Measurements from ENCODE around the gene SLC35B1. TPM values are rescaled to one million over a fixed set of nuclear protein-coding genes. Genes with fewer than 3 reads are reported as not detected.

The SLC35B1 gene
- total and polyA plus RNA-seq, 2 of the 4 experiments (the other 2 are of a cell fraction) = 66.4 to 86.2 TPM

DNA sequence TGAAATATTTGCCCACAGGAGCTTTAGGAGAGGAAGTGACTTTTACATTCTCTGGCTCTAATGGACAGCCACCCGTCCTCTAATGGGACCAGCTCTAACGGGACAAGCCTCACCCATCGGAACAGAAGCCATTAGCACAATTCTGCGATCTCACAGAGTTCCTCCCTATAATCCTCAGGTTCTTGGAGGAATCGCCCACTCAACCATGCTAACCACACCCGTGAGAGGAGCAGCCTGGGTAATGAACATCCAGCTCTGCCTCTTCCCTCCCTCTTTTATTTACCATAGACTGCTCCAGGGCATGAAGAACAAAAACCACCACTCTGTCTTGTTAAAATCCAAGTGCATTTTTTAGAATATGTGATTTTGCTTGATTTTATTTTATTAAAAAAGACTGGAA, 6.8 kb downstream of the SLC35B1 start:
- Histone ChIP-seq H3K36me3 (ENCODE audit: control insufficient read depth, insufficient read depth, low read length) (peaks cover 49% of the 10 kb centered on the region), H3K4me2 (ENCODE audit: low read depth, low read length) (no peak overlapping the region), H2BK5ac (ENCODE audit: low read depth, low read length, poor library complexity, severe bottlenecking) (no peak overlapping the region), H2BK120ac (ENCODE audit: low read depth, low read length) (no peak overlapping the region), H3K56ac (ENCODE audit: extremely low read depth, insufficient read depth, low read length) (no peak overlapping the region), H3K14ac (replicated peaks; ENCODE audit: low read depth, low read length) (no peak overlapping the region), H3K4me3 (ENCODE audit: insufficient read depth, low read depth, low read length) (no peak overlapping the region), H4K20me1 (ENCODE audit: insufficient read depth, low read length) (no peaks in the 10 kb centered on the region), H4K8ac (ENCODE audit: low read depth in 2 of 2, low read length in 2 of 2) (no peak overlapping the region), H3K9me1 (ENCODE audit: insufficient read depth, low read length) (no peaks in the 10 kb centered on the region), H3K9ac (ENCODE audit: low read depth, low read length) (no peak overlapping the region), H2AFZ (replicated peaks; ENCODE audit: low read length, poor library complexity) (no peak overlapping the region), H2AK5ac (ENCODE audit: low read depth, low read length) (no peak overlapping the region), H3K18ac (ENCODE audit: low read depth, low read length) (no peak overlapping the region), H3K9me3 (ENCODE audit: control insufficient read depth, insufficient read depth, low read length) (no peaks in the 10 kb centered on the region), H4K5ac (ENCODE audit: low read depth, low read length) (no peak overlapping the region), H2AK9ac (replicated peaks; ENCODE audit: low read depth, low read length, poor library complexity) (no peak overlapping the region), H3K79me1 (ENCODE audit: low read depth in 1 of 2, low read length in 2 of 2) (peaks cover 11 to 13% of the 10 kb centered on the region in 2 experiments), H2BK20ac (ENCODE audit: low read depth, low read length) (no peak overlapping the region), H4K91ac (ENCODE audit: insufficient read depth, low read depth, low read length) (no peak overlapping the region), H2BK15ac (ENCODE audit: low read depth, low read length) (no peak overlapping the region), H3K4me1 (ENCODE audit: control insufficient read depth, insufficient read depth, low read length) (no peaks in the 10 kb centered on the region), H3K27me3 (ENCODE audit: control insufficient read depth, insufficient read depth, low read length) (no peaks in the 10 kb centered on the region; the same call in 1 of the 2 replicates), H3K4ac (ENCODE audit: low read depth, low read length) (no peak overlapping the region), H3K27ac (ENCODE audit: insufficient read depth, low read length) (no peak overlapping the region), H3K23ac (ENCODE audit: low read depth, low read length) (no peak overlapping the region)
- WGBS, 2 experiments (ENCODE audit: extremely low coverage in 2 of 2, insufficient read length in 1 of 2) = no CpG with 5 or more reads among the region's 6 CpGs
- POLR2A ChIA-PET (ENCODE audit: unreplicated experiment) = no interaction called here
- CTCF ChIA-PET = interaction anchor here (0.6 to 2.1 kb wide), 2 partner anchors 14 to 131 kb away, joined by 3 to 9 read pairs; no protein-coding TSS in a partner anchor
- in situ Hi-C loops (cut with MboI; ENCODE audit: low sequenced_read_pairs) = loop anchor here (10.0 kb wide), 1 partner anchor 294 kb away; the partner anchor contains the start of gene DLX3
- no peak for TF ChIP-seq RFX5 (IDR thresholded peaks at IDR 0.05; ENCODE audit: low read depth, low read length)
- TF ChIP-seq CEBPB (IDR thresholded peaks at IDR 0.05; ENCODE audit: low read depth, low read length) = no peak
- TF ChIP-seq, protein P1, sequence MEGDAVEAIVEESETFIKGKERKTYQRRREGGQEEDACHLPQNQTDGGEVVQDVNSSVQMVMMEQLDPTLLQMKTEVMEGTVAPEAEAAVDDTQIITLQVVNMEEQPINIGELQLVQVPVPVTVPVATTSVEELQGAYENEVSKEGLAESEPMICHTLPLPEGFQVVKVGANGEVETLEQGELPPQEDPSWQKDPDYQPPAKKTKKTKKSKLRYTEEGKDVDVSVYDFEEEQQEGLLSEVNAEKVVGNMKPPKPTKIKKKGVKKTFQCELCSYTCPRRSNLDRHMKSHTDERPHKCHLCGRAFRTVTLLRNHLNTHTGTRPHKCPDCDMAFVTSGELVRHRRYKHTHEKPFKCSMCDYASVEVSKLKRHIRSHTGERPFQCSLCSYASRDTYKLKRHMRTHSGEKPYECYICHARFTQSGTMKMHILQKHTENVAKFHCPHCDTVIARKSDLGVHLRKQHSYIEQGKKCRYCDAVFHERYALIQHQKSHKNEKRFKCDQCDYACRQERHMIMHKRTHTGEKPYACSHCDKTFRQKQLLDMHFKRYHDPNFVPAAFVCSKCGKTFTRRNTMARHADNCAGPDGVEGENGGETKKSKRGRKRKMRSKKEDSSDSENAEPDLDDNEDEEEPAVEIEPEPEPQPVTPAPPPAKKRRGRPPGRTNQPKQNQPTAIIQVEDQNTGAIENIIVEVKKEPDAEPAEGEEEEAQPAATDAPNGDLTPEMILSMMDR (conservative IDR thresholded peaks at IDR 0.05; ENCODE audit: low read depth, low read length) = no peak
- no peak for TF ChIP-seq RAD21 (IDR thresholded peaks at IDR 0.05; ENCODE audit: low read length)
- TF ChIP-seq MAZ (IDR thresholded peaks at IDR 0.05; ENCODE audit: borderline replicate concordance, low read depth, low read length) = no peak
- no peak for TF ChIP-seq MAFK (IDR thresholded peaks at IDR 0.05; ENCODE audit: low read depth, low read length)
- TF ChIP-seq CHD1 (IDR thresholded peaks at IDR 0.05; ENCODE audit: low read depth, low read length) = no peak
- TF ChIP-seq BHLHE40 (IDR thresholded peaks at IDR 0.05; ENCODE audit: low read depth, low read length) = no peak
- no peak for TF ChIP-seq FOS (IDR thresholded peaks at IDR 0.05; ENCODE audit: low read depth, low read length)
- TF ChIP-seq, protein P2, sequence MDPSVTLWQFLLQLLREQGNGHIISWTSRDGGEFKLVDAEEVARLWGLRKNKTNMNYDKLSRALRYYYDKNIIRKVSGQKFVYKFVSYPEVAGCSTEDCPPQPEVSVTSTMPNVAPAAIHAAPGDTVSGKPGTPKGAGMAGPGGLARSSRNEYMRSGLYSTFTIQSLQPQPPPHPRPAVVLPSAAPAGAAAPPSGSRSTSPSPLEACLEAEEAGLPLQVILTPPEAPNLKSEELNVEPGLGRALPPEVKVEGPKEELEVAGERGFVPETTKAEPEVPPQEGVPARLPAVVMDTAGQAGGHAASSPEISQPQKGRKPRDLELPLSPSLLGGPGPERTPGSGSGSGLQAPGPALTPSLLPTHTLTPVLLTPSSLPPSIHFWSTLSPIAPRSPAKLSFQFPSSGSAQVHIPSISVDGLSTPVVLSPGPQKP (IDR thresholded peaks at IDR 0.05; ENCODE audit: borderline replicate concordance, low read depth, low read length) = no peak
- no peak for TF ChIP-seq POLR2A (IDR thresholded peaks at IDR 0.05; ENCODE audit: low read depth, low read length)
- no peak for TF ChIP-seq SMC3 (IDR thresholded peaks at IDR 0.05; ENCODE audit: low read depth, low read length)
- dilution Hi-C loops (cut with HindIII; ENCODE audit: low sequenced_read_pairs, unreplicated experiment) = no loop called here
- ATAC-seq (ENCODE audit: low read depth) (no peak), DNase-seq (no peak)
- BruUV-seq (replicated peaks) = no TSS peak
- intact Hi-C loops (cut with micrococcal nuclease) = no loop called here
